ENCODE results near the gene SRGAP1.
A peak's percentile ranks its signal among the peaks of the same experiment; 100 is the strongest.
"Not testable (repeated sequence)": the region's sequence is repeated elsewhere in the genome, so short reads cannot be mapped to it uniquely, and the experiment has no call there.

Gene SRGAP1

DNA sequence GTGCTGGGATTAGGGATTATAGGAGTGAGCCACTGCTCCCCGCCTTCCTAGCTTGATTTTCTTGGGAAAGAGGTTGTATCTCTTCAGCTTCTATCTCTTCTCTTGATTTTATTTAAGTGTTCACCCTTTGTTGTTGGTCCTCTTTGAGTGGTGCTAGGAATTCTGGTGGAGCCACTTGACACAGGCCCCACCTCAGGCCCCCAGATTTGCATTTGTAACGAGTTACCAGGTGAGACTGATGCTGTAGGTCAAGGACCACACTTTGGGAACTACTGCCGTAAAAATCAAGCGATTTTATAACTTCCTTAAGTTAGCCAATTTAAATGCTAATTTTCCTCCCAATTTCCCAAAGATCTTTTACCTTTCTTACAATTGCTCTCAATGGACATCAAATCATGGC lies 26.3 kb downstream of the SRGAP1 start:
- Histone ChIP-seq H3K36me3 (ENCODE audit: control insufficient read depth, insufficient read depth, low read length) (no peaks in the 10 kb centered on the region), H3K9ac (ENCODE audit: low read depth, low read length) (no peak overlapping the region), H3K27ac (ENCODE audit: low read depth, low read length) (no peak overlapping the region), H3K4me1 (ENCODE audit: control insufficient read depth, insufficient read depth, low read length) (peaks cover 23% of the 10 kb centered on the region), H3K9me3 (ENCODE audit: control insufficient read depth, insufficient read depth, low read length) (no peaks in the 10 kb centered on the region), H3K4me3 (ENCODE audit: low read depth, low read length) (no peak overlapping the region), H3K27me3 (ENCODE audit: control insufficient read depth, insufficient read depth, low read length) (no peaks in the 10 kb centered on the region)

DNA sequence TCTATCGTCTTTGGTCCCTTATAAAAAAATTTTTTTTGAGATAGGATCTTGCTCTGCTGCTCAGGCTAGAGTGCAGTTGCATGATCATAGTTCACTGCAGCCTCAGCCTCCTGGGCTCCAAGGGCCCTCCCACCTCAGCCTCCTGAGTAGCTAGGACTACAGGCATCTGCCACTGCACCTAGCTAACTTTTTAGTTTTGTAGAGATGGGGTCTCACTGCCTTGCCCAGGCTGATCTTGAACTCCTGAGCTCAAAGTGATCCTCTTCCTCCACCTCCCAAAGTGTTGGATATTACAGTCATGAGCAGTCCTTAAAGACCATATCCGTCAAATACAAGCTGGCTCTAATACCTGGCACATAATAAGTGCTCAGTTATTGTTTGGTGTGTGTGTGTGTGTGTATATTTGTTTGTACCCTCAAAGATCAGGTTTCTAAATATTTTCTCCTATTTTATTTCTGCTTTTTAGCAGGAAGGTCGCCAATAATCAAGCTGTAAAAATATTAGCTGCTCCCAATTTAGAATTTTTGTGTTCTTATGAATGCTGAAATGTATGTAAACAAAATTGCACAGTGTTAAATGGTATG lies 30.5 kb downstream of the SRGAP1 start:
- Histone ChIP-seq H3K9me3 (ENCODE audit: control insufficient read depth, insufficient read depth, low read length) (no peaks in the 10 kb centered on the region), H3K27me3 (ENCODE audit: control insufficient read depth, insufficient read depth, low read length) (no peaks in the 10 kb centered on the region), H3K9ac (ENCODE audit: low read depth, low read length) (no peak overlapping the region), H3K27ac (ENCODE audit: low read depth, low read length) (no peak overlapping the region), H3K4me1 (ENCODE audit: control insufficient read depth, insufficient read depth, low read length) (peaks cover 10% of the 10 kb centered on the region), H3K4me3 (ENCODE audit: low read depth, low read length) (no peak overlapping the region), H3K36me3 (ENCODE audit: control insufficient read depth, insufficient read depth, low read length) (no peaks in the 10 kb centered on the region)

DNA sequence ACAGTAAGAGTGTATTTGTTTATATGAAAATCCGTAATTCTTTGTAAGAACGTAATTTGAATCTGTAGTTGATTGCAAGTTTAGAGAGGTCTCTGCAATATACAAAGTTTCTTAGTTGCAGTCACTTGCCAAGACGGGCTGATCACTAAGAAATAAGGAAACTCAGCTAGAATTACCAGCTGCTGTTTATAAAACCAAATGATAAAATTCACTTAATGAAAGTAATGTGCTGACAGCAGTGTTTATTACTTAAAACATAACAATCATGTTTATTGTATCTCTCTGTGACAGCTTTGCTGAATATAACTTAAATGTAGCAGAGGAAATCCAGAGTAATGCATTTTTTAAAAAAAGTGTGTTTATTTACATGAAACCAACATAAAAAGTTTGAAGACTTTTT lies 31.2 kb downstream of the SRGAP1 start:
- Histone ChIP-seq H3K36me3 (ENCODE audit: control insufficient read depth, insufficient read depth, low read length) (no peaks in the 10 kb centered on the region), H3K27ac (ENCODE audit: low read depth, low read length) (no peak overlapping the region), H3K9ac (ENCODE audit: low read depth, low read length) (no peak overlapping the region), H3K4me1 (ENCODE audit: control insufficient read depth, insufficient read depth, low read length) (peaks cover 8% of the 10 kb centered on the region), H3K4me3 (ENCODE audit: low read depth, low read length) (no peak overlapping the region), H3K27me3 (ENCODE audit: control insufficient read depth, insufficient read depth, low read length) (no peaks in the 10 kb centered on the region), H3K9me3 (ENCODE audit: control insufficient read depth, insufficient read depth, low read length) (no peaks in the 10 kb centered on the region)

DNA sequence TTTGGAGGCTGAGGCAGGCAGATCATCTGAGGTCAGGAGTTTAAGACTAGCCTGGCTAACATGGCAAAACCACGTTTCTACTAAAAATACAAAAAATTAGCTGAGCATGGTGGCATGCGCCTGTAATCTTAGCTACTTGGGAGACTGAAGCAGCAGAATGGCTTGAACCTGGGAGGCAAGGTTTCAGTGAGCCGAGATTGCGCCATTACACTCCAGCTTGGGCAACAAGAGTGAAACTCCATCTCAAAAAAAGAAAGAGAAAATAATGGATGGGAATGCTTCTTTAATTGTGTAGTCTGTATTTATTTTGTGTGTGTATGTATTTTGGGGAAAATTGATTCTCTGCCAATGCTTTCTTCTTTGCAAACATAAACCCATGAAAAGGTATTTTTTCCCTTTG lies 32.5 kb downstream of the SRGAP1 start:
- Histone ChIP-seq H3K4me3 (ENCODE audit: low read depth, low read length) (no peak overlapping the region), H3K36me3 (ENCODE audit: control insufficient read depth, insufficient read depth, low read length) (no peaks in the 10 kb centered on the region), H3K9me3 (ENCODE audit: control insufficient read depth, insufficient read depth, low read length) (no peaks in the 10 kb centered on the region), H3K9ac (ENCODE audit: low read depth, low read length) (no peak overlapping the region), H3K27me3 (ENCODE audit: control insufficient read depth, insufficient read depth, low read length) (no peaks in the 10 kb centered on the region), H3K27ac (ENCODE audit: low read depth, low read length) (no peak overlapping the region), H3K4me1 (ENCODE audit: control insufficient read depth, insufficient read depth, low read length) (no peaks in the 10 kb centered on the region)

DNA sequence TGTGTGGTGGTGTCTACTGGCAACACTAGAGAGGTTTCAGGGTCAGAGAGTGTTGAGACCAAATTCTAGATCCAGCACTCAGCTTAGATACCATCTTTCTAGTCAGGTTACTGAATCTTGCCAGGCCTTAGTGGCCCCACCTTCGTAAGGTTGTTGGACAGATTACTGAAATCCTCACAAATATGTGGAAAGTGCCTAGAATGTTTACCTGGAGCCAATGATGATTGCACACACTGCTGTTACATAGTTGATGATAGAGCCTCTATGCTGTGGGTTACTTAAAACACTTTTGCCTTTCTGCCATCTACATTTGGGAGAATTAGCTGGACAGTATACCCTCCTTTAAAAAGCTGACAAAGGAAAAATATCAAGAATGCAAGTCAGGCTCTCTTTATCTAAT lies 33.2 kb downstream of the SRGAP1 start:
- H3K4me3 ChIP-seq (ENCODE audit: low read depth, low read length): no peak overlapping the region

DNA sequence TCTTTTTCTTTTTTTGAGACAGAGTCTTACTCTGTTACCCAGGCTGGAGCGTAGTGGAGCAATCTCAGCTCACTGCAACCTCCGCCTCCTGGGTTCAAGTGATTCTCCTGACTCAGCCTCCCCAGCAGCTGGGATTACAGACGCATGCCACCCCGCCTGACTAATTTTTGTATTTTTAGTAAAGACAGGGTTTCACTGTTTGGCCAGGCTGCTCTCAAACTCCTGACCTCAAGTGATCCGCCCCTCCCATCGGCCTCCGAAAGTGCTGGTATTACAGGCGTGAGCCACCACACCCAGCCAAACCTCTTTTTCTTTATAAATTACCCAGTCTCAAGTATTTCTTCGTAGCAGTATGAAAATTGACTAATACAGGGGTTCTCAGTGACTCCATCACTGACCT lies 35.7 kb downstream of the SRGAP1 start:
- H3K4me1 ChIP-seq (ENCODE audit: control insufficient read depth, insufficient read depth, low read length); H3K4me3 ChIP-seq (ENCODE audit: low read depth, low read length); H3K9me3 ChIP-seq (ENCODE audit: control insufficient read depth, insufficient read depth, low read length); H3K9ac ChIP-seq (ENCODE audit: low read depth, low read length); H3K36me3 ChIP-seq (ENCODE audit: control insufficient read depth, insufficient read depth, low read length); H3K27ac ChIP-seq (ENCODE audit: low read depth, low read length); H3K27me3 ChIP-seq (ENCODE audit: control insufficient read depth, insufficient read depth, low read length): not testable (repeated sequence)

More for the DNA sequence above, 33.2 kb downstream of the SRGAP1 start:
- H3K27me3 ChIP-seq (ENCODE audit: control insufficient read depth, insufficient read depth, low read length): no peaks in the 10 kb centered on the region
- no peaks in the 10 kb centered on the region for H3K36me3 ChIP-seq (ENCODE audit: control insufficient read depth, insufficient read depth, low read length)
- H3K9me3 ChIP-seq (ENCODE audit: control insufficient read depth, insufficient read depth, low read length): no peaks in the 10 kb centered on the region
- H3K27ac ChIP-seq (ENCODE audit: low read depth, low read length): no peak overlapping the region
- no peak overlapping the region for H3K9ac ChIP-seq (ENCODE audit: low read depth, low read length)
- H3K4me1 ChIP-seq (ENCODE audit: control insufficient read depth, insufficient read depth, low read length): peaks cover 2% of the 10 kb centered on the region

- H3K36me3 ChIP-seq (ENCODE audit: control insufficient read depth, insufficient read depth, low read length): no peaks in the 10 kb centered on the region
- no peaks in the 10 kb centered on the region for H3K27me3 ChIP-seq (ENCODE audit: control insufficient read depth, insufficient read depth, low read length)
- H3K27ac ChIP-seq (ENCODE audit: low read depth, low read length): no peak overlapping the region
These were observed 36.3 kb downstream of the SRGAP1 start for GRCh38 chr12:63880742-63881263.

DNA sequence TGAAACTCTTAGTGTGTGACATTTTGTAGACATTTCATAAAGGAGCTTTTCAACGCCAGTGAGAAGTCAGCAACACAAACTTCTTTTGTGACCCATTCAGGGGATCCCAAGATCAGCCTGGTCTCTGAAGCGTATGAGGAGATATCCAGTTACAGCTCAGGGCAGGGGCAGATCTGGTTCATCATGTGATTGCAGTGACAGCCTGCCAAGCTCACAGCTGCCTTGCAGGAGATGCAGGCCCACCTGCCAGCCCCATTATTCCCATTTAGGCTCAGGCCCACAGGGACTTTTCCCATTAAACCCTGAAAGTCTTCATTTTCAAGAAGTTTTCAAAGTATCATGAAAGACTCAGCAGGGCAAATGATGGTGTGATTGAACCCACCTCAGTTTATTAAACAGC lies 38.3 kb downstream of the SRGAP1 start:
- Histone ChIP-seq H3K4me3 (ENCODE audit: low read depth, low read length) (no peak overlapping the region), H3K36me3 (ENCODE audit: control insufficient read depth, insufficient read depth, low read length) (no peaks in the 10 kb centered on the region), H3K4me1 (ENCODE audit: control insufficient read depth, insufficient read depth, low read length) (peaks cover 4% of the 10 kb centered on the region), H3K9ac (ENCODE audit: low read depth, low read length) (no peak overlapping the region), H3K27me3 (ENCODE audit: control insufficient read depth, insufficient read depth, low read length) (no peaks in the 10 kb centered on the region), H3K9me3 (ENCODE audit: control insufficient read depth, insufficient read depth, low read length) (no peaks in the 10 kb centered on the region), H3K27ac (ENCODE audit: low read depth, low read length) (peak overlapping the region; percentile 42)

More at GRCh38 chr12:63880742-63881263, 36.3 kb downstream of the SRGAP1 start:
- no peak overlapping the region for H3K4me3 ChIP-seq (ENCODE audit: low read depth, low read length)
- H3K9ac ChIP-seq (ENCODE audit: low read depth, low read length): no peak overlapping the region
- H3K9me3 ChIP-seq (ENCODE audit: control insufficient read depth, insufficient read depth, low read length): no peaks in the 10 kb centered on the region
- peaks cover 4% of the 10 kb centered on the region for H3K4me1 ChIP-seq (ENCODE audit: control insufficient read depth, insufficient read depth, low read length)

GRCh38 chr12:63885401-63885800 lies 40.9 kb downstream of the SRGAP1 start:
- Histone ChIP-seq H3K4me3 (ENCODE audit: low read depth, low read length) (no peak overlapping the region), H3K27me3 (ENCODE audit: control insufficient read depth, insufficient read depth, low read length) (no peaks in the 10 kb centered on the region), H3K9me3 (ENCODE audit: control insufficient read depth, insufficient read depth, low read length) (no peaks in the 10 kb centered on the region), H3K9ac (ENCODE audit: low read depth, low read length) (no peak overlapping the region), H3K27ac (ENCODE audit: low read depth, low read length) (no peak overlapping the region), H3K36me3 (ENCODE audit: control insufficient read depth, insufficient read depth, low read length) (no peaks in the 10 kb centered on the region), H3K4me1 (ENCODE audit: control insufficient read depth, insufficient read depth, low read length) (peaks cover 4% of the 10 kb centered on the region)

DNA sequence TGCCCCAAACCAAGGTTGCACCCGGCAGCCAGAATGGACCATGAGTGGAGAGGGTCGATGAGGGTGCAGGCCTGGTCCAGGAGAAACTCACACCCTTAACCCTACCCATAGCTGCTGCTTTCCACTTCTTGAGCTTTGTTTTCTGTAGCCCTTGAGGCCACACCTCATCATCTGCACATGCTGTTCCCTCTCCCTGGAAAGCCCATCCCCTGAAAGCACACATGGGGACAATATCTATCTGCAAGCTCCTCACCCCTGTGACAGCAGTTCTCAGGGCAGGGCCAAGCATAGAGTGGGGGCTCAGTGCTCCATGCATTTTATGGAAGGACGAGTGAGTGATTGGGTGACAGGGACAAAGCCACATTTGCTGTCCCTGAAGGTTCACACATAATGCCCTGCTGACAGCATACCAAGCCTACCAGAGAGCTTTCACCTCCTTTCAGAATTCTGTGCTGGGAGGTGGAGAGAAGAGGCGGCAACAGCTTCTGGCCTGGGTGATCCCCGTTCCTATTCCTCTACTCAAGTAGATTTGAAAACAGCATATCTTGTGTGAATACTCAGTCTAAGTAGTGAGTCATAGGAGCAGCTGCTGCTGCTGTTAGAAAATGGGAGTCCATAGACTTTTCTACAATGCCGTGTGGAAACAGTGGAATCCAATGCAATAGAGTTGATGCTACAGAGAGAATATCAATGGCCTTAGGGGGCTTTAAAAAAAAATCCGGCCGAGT lies 44.6 kb downstream of the SRGAP1 start:
- no peak overlapping the region for H3K27ac ChIP-seq (ENCODE audit: low read depth, low read length)

DNA sequence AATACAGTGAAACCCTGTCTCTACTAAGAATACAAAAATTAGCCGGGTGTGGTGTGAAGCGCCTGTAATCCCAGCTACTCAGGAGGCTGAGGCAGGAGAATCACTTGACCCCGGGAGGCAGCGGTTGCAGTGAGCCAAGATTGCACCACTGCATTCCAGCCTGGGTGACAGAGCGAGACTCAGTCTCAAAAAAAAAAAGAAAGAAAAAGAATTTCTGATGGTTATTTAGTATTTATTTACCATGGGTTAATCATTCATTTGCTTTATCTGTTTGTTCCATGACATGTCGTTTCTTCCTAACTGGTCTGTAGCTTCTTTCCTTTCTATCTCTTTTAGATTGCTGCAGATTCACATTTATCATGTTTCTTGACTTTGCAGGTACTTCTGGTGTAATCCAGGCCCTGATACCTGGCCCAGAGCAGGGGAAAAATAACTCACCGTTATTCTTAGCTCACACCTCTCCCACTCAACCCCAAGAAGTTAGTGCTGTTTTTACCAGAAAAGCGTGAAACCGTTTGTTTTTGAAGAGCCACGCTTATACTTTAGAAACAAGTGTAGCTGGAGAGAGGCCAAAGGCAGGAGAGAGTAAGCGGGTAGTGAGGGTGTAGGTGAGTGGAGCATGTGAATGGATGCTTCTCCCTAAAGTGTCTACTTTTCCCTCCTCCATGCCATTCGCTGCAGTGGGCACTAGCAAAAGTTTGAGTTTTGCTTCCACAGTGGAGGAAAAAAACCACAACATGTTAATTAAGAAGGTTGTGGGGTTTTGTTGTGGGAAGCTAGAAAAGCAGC lies 45.4 kb downstream of the SRGAP1 start:
- peaks cover 17% of the 10 kb centered on the region for H3K4me1 ChIP-seq (ENCODE audit: control insufficient read depth, insufficient read depth, low read length)
- no peaks in the 10 kb centered on the region for H3K36me3 ChIP-seq (ENCODE audit: control insufficient read depth, insufficient read depth, low read length)
- H3K4me3 ChIP-seq (ENCODE audit: low read depth, low read length): no peak overlapping the region
- no peaks in the 10 kb centered on the region for H3K9me3 ChIP-seq (ENCODE audit: control insufficient read depth, insufficient read depth, low read length)
- no peak overlapping the region for H3K27ac ChIP-seq (ENCODE audit: low read depth, low read length)
- H3K9ac ChIP-seq (ENCODE audit: low read depth, low read length): no peak overlapping the region
- H3K27me3 ChIP-seq (ENCODE audit: control insufficient read depth, insufficient read depth, low read length): no peaks in the 10 kb centered on the region

More for the DNA sequence above, 44.6 kb downstream of the SRGAP1 start:
- no peak overlapping the region for H3K9ac ChIP-seq (ENCODE audit: low read depth, low read length)
- H3K4me1 ChIP-seq (ENCODE audit: control insufficient read depth, insufficient read depth, low read length): peaks cover 17% of the 10 kb centered on the region
- no peaks in the 10 kb centered on the region for H3K27me3 ChIP-seq (ENCODE audit: control insufficient read depth, insufficient read depth, low read length)
- no peaks in the 10 kb centered on the region for H3K9me3 ChIP-seq (ENCODE audit: control insufficient read depth, insufficient read depth, low read length)
- H3K4me3 ChIP-seq (ENCODE audit: low read depth, low read length): no peak overlapping the region
- no peaks in the 10 kb centered on the region for H3K36me3 ChIP-seq (ENCODE audit: control insufficient read depth, insufficient read depth, low read length)

Data from HUES48 (cell line).